ENCODE data around the gene ADCY2. TPM values are rescaled to one million over a fixed set of nuclear protein-coding genes. Genes with fewer than 3 reads are reported as not detected.

Gene ADCY2
- total RNA-seq, 1 donor from 2014 or later, result 13.4 TPM

DNA sequence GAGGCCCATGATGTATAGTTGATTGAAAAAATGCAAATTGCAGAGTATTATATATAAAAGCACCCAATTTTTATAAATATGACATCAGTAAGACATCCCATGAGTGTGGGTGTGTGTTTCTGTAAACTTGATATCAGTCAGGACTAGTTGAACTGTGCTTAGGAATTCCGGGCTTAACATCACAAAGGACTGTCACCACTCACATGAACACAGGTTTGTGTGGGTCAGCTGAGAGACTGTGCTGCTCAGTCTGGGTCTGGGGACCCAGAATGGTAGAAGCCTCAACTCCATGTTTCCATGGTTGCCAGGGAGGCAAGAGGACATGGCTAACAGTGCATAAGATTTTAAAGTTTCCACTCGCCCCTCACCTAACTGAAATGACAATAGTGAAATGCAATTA, 120.3 kb downstream of the ADCY2 start:
- no peak for DNase-seq

DNA sequence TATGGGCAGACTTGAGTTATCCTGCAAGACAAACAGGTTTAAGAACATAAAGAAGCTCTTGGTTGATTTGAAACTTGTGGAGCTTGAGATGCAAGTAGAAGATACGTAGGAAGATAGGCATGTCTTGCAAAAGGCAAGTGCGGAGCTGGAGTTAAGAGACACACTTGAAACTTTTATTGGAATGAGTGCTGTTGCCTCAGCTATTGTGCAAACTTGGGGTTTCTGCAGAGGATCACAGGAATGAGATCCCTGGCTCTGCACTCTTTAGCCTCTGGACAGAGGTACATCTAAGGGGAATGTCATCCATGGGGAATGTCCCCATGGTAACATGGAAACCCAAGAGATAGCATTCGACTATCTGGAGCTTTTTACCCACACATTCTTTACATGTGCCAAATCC, 121.1 kb downstream of the ADCY2 start:
- DNase-seq, result no peak

DNA sequence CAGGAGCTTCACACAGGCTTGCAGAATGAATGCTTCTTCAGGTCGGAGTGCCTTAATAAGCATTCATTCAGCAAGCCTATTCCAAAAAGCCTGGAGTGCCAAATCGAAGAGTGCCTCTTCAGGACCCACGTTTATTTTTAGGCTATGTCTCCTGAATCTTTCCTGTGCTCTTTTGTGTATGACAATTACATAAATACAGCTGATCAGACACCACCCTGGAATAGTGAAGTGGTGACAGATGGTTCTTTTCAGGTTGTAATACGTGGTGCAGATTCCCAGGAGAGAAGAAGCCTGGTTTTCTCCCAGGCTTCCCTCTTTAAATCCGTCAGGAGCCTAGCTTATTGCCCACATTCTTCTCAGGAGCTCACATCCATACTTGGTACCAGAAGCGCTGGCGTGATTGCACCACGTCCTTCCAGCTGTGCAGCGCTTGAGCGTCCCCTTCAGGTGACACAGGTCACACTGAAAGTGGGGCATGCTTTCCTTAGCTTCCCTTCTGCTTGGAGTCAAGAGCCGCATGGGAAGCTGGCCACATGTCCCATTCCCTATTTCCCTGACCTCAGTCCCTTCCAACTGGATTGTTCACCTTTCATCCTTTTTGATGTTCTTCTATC, 123.1 kb downstream of the ADCY2 start:
- DNase-seq, result no peak

DNA sequence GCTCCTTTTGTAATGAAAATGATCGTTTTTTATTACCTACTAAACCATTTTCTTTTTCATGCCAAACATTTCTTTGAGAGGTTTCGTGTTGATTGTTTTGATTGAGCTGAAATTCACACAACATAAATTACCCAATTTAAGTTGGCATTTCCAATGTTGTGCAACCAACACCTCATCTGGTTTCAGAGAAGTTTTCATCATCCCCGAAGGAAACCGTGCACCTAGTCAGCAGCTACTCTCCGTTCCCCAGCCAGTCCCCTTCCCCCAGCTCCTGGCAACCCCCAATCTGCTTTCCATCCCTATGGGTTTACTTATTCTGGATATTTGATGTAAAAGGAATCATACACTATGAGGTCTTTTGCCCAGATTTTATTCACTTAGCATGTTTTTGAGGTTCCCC, 123.6 kb downstream of the ADCY2 start:
- DNase-seq, result no peak

DNA sequence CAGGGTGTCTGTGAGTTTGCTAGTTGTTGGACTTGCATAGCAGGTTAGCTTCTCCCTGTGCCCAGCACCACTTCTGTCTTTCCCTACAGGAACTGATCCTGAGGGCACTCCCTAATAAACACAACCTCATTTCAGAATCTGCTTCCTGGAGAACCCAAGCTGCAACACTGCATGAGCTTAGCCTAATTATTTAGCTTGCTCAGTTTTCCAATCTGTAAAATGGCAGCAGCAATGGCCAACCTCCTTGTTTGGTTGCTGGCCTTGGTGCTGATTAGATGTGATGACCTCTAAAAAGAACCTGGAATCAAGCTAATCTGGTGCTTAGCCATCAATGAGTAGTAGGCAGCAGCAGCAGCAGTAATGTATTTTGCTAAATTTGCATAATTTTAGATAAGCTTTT, 133.9 kb downstream of the ADCY2 start:
- DNase-seq, result no peak

DNA sequence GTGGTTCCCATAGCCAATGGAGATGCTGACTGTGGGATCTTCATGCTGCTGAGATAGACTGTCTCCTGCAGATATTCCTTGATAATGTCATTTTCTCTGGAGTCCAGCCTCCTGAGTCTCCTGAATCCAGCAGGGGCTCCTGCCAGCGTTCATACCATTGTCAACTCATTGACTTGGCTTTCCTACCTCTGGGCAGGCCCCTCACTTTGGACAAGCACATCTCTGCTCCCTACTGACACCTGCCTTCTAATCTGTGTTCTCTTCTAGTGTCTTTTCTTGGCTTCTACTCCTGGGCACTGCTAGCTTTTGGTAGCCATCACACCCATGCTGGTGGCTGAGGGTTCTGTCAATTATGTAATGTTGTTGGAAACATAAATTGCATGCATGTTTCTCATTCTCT, 138.0 kb downstream of the ADCY2 start:
- no peak for DNase-seq

DNA sequence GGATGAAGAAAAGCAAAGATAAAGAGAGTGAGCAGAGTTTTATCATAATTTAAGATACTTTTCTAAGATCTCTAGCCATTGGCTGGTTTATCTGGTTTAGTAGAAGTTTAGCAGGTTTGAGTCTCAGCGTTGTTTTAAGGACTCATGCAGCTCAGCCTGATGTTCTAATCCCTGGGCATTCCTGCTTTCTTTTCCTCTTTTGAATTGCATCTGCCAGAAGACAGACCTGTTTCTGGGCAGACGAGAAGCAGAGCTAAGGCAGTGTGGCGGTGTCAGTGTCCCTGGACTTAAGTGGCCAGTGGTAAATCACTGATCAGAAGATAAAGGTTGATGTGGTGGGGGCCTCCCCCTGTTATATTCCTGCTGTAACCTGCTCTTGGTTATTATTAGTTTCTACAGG, 138.6 kb downstream of the ADCY2 start:
- DNase-seq, result no peak

DNA sequence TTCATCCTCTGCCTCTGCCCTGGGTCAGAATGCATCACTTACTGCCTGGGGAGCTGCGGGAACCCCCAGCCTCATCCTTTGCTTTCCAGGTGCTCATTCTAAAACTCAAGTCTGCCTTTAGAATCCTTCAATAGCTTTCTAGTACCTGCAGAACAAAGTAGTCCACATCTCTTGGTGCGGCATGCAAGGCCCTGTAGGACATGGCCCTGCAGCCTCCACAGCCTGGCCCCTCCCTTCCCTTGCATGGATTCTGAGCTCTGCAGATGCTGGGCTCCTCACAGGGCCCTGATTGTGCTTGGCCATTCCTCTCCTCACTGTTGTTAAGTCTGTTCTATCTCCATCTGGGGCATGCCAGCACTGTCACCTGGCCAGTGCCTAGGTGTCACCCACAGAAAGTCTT, 141.6 kb downstream of the ADCY2 start:
- no peak for DNase-seq

DNA sequence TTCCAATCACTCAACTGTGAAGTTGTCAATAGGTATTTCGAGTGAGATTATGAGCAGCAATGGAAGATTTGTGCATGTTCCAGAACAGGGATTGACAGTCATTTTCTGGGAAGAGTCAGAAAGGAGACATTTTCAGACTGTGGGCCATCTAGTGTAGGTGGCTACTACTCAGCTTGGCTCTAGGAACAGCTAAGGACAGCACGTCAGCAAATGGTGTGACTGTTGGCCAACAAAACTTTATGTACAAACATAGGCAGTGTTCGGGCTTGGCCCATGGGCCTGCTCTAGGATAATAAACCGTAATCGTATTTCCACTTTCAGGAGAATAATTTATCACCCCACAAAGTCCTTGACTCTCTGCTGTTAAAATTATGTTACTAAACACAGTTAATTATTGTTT, 143.6 kb downstream of the ADCY2 start:
- DNase-seq, result no peak

DNA sequence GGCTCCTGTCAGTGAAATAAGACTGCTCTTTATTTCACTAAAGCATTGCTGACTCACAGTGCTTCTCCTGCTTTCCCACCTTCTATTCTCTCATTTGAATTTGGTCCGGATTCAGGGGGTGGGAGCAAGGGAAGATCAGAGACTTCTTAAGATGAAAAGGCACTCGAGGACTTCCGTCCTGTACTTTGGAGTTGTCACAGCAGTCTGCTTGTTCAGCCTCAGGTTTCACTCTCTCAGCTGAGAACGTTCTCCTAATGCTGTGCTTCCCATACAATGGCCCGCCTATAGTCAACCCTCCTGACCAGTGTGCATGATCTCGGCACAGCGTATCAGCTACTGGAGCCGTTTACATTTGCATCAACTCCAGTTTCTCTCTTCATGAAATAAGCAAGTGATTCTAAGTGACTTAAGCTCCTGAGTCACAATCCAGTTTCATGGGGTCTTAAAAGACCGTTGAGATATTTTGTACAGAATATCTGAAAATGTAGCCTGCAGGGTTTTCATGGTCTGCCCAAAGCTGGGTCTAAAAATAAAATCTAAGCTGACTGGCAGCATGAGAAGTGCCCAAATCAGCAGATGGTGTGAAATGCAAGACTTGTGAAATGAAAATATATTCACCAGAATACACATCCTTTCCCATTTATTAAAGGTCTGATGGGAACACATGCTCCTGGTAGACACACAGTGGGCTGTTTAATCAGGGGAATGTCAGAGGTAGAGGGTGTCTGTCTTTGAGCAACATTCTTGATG, 145.0 kb downstream of the ADCY2 start:
- no peak for DNase-seq

DNA sequence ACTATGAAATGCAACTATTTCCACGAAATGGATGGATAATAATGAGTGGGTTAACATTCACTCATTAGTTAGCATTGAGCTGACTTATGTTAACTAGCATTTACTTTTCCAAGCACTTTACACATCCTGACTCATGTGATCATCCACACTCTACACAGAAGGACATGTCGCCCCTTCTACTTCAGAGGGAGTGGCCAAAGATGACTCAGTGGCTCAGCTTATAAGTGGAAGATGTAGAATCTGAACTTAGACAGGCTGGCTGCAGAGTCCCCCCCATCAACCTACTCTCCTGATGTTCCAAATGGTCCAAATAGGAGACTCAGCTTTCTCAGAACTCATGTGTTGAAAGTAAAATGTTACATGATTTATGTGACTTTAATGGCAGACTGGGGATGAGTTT, 146.0 kb downstream of the ADCY2 start:
- DNase-seq, result no peak

DNA sequence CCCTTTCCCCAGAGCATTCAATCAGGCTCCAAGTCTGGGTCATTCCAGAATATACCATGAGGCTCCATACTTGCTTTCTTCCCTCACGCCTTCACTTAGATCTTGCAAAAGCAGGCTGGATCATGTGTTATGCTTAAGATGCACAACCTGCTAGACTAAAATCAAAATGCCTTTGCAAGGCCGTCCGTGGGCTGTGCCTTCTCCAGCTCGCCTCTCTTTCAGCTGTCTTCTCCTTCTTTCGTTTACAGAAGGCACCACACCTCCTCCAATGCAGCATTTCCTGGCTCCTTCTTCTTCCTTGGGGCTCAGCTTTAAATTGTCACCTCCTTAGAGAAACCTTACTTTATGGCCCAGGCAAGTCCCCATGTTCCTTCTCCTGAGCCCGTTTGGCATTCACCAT, 150.6 kb downstream of the ADCY2 start:
- DNase-seq, result no peak

DNA sequence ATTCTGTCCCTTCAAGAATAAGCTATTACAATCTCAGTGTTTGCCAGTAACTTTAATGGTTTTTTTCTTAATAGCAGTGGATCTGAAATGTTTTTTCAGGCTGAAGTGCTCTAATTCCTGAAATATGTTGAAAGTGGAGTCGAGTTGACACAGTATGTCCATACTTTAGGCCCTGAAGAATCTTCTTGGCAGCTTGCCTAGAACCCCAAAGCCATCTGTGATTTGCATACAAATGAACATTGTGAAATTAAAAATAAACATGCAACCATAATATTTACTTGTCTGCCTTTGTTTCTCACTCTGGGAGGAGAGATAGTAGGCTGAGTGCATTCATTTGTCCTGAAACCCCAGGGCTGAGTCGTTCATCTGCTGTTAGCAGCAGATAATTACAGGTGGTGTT, 152.7 kb downstream of the ADCY2 start:
- no peak for DNase-seq

DNA sequence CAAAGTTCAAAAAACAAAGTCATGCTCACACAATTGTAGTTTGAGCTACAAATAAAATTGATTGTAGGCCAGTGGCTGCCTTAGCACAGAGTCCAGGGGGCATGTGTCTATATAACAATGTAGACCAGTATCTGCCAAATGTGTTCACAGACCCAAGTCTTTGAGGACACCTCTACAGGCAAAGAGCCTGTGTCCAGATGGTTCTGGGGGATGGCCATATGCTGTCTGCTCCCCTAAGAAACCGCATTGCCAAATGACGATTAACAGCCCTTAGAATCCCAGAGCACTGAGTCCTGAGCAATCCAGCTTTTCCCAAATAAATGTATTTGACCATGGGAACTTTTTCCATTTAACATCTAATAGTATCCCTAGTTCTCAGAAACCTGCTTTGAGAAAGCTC, 169.6 kb downstream of the ADCY2 start:
- DNase-seq, result no peak

DNA sequence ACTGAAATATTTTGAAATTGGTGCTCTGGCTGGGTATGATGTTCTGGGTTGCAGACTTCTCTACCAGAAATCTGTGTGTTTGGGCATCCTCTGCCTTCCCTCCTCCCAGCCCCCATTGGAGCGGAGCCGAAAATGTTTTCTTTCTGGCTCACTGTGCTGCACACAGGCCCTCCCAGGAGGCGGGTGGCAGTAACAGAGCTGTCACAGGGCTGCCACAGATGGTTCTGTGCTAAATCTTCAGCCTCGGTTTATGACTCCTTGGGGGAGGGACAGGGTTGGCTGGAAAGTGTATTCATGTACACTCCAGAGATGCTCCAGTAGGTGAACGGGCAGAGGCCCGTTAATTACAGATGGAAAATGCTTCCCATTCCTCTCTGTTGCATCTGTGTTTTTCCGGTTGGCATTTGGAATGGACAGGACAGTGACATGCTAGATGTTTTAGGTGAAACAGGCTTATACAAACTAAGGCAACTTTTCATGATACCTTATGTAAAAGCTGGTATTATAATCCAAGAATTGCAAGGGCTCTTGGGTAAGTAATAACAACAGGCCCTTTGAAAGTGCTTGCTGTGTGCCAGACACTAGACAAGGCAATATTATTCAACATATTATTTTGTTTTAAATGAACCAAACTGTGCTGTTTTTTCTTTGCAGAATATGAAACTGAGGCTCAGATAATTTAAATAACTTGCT, 180.2 kb downstream of the ADCY2 start:
- DNase-seq, result peak; percentile 46

DNA sequence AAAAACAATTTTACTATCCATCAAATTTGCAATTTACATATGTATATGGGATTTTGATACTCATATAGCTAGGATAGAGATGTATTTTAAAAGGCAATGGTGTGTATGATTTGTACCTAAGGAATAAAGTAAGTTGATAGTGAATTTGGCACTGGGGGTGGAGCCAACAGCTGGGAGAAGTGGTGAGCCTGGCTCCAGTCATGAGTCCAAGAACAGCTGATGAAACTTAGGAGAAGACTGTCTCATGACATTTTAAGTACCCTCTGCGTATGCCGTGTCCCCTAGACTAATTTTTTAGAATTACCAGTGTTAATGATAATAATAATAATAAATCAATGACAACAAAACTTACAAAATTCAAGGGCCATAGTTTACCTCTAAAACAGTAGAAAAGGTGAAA, 181.4 kb downstream of the ADCY2 start:
- DNase-seq, result no peak

DNA sequence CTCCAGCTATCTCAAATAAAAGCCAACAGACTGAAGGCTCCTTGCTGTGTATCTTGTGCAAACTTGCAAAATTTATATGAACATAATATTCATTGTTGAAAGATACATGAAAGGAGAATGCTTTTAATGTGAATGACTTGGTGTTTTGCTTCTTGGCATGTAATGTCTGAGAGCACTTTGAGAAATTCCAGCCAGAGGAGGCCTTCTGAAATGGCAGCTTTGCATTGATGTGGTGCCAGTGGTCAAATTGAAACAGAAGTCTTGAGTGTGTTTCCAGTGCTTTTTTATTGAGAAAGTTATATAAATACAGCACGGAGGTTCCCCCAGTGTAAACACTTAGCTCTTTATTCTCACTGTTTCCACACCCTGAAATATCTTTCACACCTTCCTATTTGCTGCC, 182.1 kb downstream of the ADCY2 start:
- DNase-seq, result no peak

DNA sequence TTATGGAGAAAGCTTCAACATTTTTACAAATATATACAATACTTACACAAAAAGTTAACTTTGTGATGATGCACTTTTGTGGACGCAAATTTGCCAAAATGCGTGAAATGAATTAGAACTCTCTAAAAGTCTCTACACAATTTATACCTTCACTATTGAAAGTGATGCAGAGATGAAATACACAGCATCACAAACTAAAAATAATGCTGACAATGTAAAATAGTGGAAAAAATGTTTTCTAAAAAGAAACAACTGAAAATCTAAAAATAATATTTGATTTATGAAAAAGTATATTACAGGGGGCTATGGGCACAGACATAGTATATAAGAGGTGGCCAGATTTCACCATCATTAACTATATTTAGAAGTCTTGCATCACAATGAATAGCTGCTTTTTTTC, 188.8 kb downstream of the ADCY2 start:
- no peak for DNase-seq

DNA sequence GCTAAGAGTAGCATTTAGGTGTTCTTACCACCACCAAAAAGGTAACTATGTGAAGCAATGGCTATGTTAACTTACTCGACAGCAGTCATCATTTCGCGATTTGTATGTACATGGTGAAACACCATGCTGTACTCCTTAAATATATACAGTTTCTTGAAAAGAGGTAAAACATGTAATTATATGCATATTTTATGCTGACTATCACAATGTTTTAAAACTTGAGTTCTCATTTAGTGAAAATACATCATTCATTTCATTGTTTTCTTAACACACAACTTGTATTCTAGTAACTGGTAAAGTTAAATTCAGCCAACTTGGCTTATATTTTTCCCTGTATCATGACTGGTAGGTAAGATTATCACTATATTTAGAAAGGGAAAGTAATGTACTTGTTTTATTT, 189.9 kb downstream of the ADCY2 start:
- DNase-seq, result no peak

DNA sequence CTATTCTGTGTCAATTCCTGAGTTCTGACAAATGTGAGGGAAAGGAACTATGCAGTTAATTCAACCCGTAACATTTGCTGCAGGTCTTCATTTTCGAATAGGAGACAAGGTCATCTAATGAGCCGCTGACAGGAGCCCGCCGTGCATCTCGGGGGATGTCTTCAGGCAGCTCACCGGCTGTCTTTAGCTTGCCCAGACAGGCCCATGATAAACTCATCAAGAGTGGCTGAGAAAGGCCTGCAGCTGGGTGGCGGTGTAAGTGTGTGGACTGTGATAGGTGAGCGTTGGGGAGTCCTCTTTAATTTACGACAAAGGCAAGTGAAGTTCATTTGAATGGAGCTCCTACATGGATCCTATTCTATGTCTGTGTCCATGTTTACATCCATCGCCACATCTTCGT, 190.5 kb downstream of the ADCY2 start:
- no peak for DNase-seq

DNA sequence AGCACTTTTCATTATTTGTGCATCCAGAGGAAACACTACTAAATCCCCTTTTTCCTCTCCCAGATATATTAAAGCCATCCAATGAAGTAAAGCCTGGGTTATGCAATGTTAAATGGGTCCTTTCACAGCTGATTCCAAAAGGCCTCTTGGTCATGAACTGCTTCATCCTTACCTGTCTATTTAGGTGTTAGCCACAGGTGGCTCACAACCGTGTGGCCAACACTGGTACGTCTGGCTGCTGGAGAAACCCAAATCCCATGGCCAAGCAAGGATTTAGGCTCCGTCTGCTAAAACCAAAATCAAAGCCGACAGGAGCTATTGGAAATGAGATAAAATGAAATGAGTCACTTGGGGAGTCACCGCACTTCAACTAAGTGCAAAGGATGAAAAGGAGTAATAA, 193.9 kb downstream of the ADCY2 start:
- no peak for DNase-seq

DNA sequence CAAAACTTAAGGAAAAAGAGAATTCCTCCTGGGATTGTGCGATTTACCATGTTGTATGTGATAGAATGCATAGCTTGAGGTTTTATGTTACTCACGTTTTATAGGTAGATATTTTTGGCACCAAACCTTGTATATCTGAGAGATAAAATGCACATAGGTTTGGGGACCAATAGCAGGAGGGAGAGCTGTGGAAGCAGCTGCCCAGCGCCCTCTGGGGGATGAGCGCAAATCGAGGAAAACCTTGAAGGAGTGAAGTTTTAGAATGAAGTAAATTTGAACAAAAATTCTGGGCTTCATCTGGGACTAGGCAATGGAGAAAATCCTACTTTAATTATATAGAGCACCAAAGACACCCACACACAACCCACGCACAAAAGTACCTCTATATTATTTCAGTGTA, 197.0 kb downstream of the ADCY2 start:
- DNase-seq, result no peak

DNA sequence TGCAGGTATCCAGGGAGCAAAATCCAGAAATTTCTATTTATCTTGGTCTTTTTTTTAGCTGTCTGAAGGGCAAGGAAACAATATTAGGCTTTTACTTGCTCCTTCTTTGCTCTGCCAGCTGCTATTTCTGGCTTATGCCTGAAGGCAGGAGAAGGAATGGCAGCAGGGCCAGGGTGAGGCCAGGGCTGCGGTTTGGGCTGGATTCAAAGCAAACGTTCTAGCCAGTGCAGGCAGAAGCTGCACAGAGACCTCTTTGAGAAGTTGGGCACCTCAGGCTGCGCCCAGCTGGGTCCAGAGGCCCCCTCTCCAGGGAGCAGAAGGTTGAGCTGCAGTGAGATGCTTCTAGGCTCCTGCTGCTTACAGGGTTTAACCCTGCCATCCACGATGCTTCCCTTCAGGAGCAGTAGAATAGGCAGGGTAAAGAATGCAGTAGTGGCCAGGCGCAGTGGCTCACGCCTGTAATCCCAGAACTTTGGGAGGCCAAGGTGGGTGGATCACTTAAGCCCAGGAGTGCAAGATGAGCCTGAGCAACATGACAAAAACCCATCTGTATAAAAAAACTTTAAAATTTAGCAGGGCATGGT, 201.2 kb downstream of the ADCY2 start:
- no peak for DNase-seq
